Keratinocyte (primary cell): ENCODE measurements around the gene SPPL3.

ENCODE experiments used
- EZH2 ChIP-seq: IDR thresholded peaks from one replicate; pipeline ENCODE4 v1.6.1; 2012; ENCODE audit warnings: inconsistent platforms, mild to moderate bottlenecking, low read length, moderate library complexity
- TF ChIP-seq, protein P1 (sequence below), 3 experiments: IDR thresholded peaks in 1 of 3; conservative IDR thresholded peaks in 1 of 3; optimal IDR thresholded peaks in 1 of 3; 2 replicates in 2 of 3; 3 replicates in 1 of 3; pipeline versions ENCODE3 to v1.5.1; 2011; ENCODE audit warnings: low read length in 3 of 3, mild to moderate bottlenecking in 3 of 3, moderate library complexity in 2 of 3, control low read depth in 1 of 3, inconsistent platforms in 1 of 3; ENCODE audit not compliant: insufficient read depth in 2 of 3; ENCODE audit errors: extremely low read depth in 1 of 3

DNA sequence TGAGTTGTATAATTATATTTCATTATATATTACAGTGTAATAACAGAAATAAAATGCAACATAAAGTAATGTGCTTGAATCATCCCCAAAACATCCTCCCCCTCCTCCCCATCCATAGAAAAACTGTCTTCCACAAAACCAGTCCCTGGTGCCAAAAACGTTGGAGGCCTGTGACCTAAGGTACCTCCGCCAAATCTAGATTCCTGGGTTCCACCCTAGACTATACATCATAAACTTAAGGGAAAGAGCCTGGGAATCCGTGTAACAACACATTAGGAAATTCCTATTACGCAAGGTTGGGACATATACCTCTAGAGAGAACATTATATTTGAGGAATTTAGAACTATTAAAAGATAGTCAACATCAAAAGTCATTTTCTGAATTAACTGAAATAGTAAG lies 38.0 kb downstream of the SPPL3 start:
- TF ChIP-seq, protein P1, sequence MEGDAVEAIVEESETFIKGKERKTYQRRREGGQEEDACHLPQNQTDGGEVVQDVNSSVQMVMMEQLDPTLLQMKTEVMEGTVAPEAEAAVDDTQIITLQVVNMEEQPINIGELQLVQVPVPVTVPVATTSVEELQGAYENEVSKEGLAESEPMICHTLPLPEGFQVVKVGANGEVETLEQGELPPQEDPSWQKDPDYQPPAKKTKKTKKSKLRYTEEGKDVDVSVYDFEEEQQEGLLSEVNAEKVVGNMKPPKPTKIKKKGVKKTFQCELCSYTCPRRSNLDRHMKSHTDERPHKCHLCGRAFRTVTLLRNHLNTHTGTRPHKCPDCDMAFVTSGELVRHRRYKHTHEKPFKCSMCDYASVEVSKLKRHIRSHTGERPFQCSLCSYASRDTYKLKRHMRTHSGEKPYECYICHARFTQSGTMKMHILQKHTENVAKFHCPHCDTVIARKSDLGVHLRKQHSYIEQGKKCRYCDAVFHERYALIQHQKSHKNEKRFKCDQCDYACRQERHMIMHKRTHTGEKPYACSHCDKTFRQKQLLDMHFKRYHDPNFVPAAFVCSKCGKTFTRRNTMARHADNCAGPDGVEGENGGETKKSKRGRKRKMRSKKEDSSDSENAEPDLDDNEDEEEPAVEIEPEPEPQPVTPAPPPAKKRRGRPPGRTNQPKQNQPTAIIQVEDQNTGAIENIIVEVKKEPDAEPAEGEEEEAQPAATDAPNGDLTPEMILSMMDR (optimal IDR thresholded peaks at IDR 0.05 in 1 of 3, IDR thresholded peaks at IDR 0.05 in 1 of 3, conservative IDR thresholded peaks at IDR 0.05 in 1 of 3; ENCODE audit: extremely low read depth in 1 of 3, insufficient read depth in 2 of 3, low read length in 3 of 3) = no peak
- TF ChIP-seq EZH2 = no peak
